HG03175 (cell line): ENCODE results near the gene MS4A18.
"Not testable (repeated sequence)": the region's sequence is repeated elsewhere in the genome, so short reads cannot be mapped to it uniquely, and the experiment has no call there.

ENCODE experiments used
- ATAC-seq: cut with Tn5 transposase; IDR thresholded peaks from one replicate; pipeline ENCODE4 v1.9.1; 2021; ENCODE audit warnings: mild to moderate bottlenecking, moderate library complexity; ENCODE audit not compliant: unreplicated experiment

MS4A18 gene

DNA sequence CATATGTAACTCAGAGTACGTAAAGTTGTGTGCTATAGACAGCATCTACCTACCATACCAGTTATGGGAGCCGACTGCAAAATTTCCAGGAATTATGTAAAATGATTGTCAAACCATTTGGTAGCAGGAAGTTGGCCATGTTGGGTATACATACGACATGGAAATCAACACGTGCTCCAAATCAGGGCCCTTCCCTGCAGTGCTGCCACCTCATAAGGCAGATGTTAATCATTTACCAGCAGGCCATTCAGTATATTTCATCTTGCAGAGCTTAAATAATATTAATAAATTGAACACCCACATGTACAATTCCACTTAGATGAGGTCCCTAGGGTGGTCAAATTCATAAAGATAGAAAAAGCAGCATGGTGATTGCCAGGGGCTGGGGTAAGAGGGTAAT lies 9.8 kb downstream of the MS4A18 start:
- ATAC-seq = no peak

DNA sequence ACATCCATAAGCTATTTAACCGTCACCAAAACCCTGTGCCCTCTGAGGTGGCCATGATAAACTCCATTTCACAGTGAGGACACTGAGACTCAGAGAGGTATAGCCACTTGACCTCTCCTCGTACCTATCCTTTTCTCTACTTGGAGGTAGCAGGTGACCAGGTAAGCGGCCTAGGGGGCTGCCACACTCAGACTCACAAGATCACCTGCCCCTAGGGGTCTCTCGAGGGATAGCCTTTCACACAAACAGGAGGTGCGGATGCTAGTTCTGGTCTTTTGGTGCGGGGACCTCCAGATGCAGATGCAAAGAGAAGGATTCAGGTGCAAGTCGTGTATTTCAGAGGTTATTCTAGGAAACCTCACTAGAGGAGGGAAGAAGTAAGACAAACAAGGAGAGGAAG lies 14.6 kb downstream of the MS4A18 start:
- ATAC-seq = no peak

DNA sequence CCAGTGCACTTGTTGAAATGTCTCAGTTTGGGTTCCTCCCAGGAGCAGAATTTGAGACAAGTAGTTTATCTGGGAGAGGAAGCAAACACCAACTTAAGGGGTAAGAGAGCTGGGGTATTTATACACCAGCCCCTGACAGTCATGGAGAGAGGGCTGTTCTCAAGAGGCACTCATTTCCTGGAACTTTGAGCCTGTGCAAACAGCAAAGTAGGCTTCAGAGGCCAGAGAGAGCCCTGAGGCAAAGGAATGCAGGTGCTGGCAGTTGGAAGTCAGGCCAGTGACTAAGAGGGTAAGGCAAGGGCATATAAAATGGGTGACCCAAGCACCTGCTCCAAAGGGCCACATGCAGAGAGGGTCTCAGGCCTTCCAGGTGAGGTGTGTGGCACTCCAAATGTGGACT lies 16.1 kb downstream of the MS4A18 start:
- no peak for ATAC-seq

DNA sequence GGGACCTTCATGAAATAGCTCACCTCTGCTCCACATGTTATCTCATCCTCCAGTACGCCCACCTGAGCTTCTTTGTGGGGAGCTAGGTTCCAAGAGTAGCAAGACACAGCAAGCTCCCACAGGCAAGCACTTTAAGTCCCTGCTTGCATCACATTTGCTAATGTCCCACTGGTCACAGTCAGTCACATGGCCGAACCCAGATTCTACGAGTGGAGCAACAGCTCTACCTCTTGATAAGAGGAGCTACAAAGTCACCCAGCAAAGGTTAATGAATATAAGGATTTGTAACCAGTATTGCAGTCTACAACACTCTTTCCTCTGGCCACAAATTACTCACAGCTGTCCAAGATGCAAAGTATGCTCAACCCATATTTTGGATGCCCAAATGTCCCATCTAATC lies 16.9 kb downstream of the MS4A18 start:
- ATAC-seq = no peak

DNA sequence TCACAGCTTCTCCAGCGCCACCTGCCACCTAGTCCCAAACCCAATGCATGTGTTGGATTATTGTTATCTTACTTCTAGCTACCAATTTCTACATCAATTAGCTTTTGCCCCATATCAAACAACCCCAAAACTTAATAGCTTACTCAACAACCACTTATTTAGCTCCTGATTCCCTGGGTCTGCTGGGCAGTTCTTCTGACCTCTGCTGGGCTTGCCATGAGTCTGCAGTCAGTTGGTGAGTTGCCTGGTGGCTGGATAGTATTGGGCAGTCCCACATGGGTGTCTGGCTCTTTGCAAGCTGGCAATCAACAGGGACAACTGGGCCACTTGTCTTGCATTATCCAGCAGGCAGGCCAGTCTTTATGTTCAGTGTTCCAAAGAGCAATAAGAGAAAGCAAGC lies 18.5 kb downstream of the MS4A18 start:
- no peak for ATAC-seq

DNA sequence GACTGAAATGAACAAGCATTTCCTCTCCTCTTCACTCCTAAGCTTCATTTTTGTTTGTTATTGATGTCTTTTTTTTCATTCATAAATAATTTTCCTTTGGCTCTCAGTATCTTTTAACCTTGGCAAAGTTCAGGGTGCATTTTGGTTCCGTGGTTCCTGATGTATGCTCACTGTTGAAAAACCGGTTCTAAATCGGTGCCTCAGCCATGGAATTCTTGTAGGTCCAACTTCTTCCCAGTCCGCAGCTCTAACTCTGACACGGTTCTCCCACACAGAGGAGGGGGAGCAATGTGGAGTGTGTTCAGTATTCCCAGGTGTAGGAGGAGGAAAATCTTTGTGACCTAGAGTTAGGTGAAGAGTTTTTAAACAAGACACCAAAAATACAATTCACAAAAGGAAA lies 19.6 kb downstream of the MS4A18 start:
- ATAC-seq = no peak

DNA sequence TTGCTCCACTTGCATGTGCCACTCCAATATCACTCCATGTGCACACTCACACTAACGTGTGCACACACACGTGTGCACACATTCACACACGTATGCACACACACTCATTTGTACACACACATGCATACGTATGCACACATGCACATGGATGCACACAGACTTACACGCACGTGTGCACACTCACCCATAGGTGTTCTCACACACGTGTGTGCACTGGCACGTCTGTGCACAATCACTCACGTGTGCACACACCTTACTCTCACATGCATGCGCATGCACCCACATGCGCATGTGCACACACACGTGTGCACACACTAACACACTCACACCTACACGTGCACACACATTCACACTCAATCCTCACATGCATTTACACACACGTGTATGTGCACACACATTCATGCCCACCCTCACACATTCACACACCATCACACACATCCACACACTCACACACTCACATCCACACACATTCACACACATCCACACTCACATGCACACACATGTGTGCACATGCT lies 22.9 kb downstream of the MS4A18 start:
- no peak for ATAC-seq

DNA sequence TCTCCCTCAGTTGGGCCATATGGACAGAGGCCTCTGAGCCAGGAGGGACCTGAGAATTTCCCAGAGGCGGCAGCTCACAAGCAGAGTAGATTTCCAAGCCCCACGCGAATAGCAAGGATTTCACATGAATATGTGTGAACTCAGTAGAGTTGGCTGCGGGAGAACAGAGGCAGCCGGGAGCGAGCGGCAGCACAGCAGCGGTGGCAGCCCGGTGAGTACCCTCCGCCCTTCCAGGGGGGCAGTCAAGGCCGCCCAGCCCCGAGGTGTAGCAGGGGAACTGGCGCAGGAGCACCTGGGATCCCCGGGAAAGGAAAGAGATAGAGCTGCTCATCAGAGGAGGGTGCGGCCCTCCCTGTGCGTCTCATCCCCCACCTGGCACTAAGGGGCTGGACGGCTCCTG lies 23.7 kb downstream of the MS4A18 start:
- ATAC-seq = no peak

DNA sequence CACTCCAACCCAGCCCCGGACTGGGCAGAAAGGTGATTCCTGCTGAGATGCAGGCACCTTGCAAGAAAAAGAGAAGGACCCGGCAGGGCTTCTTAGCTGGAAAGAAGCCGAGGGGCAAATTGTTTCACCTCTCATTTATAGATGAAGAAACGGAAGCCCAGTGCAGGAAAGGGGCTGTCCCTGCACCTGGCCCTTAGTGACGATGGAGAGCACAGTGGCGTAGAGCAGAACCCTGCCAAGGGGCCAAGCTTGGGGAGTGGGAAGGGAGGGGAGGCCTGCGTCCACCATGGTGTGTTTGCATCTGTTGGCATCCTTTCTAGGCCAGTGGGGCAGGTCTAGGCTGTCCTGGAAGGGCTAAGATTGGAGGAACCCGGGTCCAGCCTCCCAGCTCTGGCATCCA lies 24.3 kb downstream of the MS4A18 start:
- no peak for ATAC-seq

DNA sequence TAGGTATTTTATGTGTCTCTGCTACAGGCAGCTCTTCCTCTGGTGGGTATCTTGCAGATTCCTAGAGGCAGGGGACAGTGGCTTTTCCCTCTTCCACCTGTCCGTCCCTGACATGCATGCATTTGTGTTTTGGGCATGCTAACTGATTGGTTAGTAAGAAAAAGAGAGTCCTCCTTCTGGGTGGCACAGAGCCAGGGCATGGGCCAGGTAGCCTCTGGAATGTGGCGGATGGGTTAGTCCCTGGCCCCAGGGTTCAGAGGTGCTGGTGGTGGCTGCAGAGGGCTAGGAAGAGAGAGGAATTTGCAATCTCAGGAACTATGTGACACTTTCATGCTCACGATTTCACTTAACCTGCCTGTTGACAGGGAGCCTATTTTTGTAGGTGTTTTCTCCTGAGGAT lies 26.4 kb downstream of the MS4A18 start:
- no peak for ATAC-seq

DNA sequence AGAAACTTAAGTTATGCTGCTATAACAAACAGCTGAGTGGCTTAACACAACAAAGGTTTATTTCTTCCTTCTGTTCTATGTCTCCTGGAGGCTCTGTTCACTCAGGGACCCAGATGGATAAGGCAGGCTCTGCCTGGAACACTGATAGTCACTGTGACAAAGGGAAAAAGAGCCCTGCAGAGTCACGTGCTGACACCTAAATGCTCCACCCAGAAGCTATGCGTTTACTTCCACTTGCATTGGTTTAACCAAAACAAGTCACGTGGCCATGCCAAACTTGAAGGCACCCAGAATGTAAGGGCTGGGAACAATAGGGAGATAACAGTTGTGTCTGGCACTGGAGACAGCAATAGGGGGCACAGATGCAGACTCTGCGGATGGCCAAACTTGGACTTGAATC lies 28.8 kb downstream of the MS4A18 start:
- no peak for ATAC-seq

DNA sequence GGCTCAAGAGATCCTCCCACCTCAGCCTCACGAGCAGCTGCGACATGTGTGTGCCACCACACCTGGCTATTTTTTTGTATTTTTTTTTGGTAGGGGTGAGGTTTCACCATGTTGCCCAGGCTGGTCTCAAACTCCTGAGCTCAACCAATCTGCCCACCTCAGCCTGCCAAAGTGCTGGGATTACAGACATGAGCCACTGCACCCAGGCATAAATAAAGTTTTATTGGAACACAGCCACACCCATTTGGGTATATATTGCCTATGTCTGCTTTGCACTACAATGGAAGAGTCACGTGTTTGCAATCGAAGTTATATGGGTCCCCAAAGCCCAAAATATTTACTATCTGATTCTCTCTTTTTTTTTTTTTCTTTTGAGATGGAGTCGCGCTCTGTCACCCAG lies 30.4 kb downstream of the MS4A18 start:
- ATAC-seq = no peak

DNA sequence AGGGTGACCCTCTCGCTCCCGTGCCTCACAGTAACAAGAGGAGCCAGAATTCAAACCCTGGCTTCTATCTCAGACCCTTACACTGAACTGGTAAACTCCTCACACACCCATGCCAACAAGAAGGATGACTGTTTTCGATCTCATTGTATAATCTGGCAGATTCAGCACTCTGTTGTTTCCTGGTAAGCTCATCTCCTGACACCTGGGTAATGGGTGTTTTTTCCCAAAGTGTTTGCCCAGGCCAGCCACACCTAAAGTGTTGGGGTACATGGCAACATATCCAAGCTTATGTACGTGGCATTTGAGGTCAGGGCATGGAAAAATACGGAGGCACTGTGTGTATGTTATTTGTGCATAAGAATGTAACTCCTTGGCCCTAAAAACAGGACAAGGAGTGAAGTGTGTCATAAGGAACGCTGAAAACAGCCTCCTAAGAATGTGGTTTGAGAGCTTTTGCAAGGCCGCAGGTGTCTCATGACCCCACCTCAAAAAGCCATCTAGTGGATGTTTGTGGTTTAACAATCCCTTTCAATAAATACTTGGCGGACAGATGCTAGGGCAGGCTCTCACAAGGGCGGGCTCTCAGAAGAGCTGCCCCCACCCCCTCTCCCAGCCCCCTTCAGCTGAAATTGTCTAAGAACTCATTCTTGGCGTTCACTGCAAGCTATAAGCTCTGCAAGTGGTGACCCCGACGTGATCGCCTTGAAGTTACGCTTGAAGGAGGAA lies 31.9 kb downstream of the MS4A18 start, which contains the start of gene MS4A15:
MS4A15 (plus strand) TSS at position 561 of the 726 bp plus-strand sequence. CDS start 6,867 bp downstream, outside the sequence.
- ATAC-seq = no peak

DNA sequence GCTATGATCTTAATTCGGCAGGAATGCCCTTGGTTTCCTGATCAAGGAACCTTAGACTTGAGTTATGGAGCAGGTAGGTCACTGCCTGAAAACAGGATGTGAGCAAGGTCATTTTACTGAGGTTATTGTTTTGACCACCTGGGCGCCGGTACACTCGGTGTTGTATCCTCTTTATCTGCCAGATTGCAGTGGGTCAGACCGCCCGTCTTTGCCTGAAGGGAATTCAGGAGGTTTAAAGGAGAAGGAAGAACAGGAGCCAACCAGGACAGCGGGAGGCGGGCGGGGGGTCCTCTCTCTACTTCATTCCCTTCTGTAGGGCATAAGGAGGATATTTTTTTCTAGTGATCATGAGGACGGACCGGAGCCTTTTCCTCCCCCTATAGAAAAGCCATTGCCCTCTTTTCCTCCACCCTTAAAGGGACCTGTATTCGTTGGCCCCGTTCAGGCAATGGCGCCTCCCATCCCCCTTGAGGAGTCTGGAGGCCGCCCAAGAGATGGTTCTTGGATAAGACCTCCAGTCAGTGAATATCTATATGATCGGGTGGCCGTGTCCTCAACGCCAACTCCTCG lies 32.8 kb downstream of the MS4A18 start:
- ATAC-seq = no peak

DNA sequence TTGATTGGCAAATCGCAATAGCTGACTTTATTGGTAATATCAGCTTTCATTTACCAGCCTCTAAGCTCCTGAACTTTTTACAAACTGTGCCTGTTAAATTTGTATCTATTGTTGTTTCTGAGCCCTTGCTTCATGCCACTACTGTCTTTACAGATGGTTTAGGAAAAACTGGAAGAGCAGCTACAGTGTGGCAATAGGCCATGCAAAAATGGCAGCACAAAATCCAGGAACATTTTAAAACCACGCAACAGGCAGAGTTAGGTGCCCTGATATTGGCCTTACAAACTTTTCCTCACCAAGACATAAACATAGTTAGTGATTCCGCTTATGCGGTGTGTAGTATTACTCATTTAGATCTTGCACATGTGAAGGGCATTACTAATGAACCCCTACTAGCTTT lies 34.2 kb downstream of the MS4A18 start:
- not testable (repeated sequence) for ATAC-seq

DNA sequence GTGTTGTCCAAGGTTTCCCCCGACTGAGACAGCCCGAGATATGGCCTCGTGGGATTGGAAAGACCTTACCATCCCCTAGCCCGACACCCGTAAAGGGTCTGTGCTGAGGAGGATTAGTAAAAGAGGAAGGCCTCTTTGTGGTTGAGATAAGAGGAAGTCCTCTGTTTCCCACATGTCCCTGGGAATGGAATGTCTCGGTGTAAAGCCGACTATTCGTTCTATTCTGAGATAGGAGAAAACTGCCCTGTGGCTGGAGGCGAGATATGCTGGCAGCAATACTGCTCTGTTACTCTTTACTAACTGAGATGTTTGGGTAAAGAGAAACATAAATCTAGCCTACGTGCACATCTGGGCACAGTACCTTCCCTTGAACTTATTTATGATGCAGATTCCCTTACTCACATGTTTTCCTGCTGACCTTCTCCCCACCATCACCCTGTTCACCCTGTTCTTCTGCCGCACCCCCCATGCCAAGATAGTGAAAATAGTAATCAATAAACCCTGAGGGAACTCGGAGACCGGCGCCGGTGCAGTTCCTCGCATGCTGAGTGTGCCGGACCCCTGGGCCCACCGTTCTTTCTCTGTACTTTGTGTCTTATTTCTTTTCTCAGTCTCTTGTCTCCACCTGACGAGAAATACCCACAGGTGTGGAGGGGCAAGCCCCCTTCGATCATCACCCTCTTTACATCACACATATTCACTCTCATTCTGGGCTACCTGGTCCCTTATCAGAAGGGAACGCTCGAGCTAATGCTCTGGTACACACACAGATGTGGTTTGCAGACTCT lies 35.1 kb downstream of the MS4A18 start:
- not testable (repeated sequence) for ATAC-seq

DNA sequence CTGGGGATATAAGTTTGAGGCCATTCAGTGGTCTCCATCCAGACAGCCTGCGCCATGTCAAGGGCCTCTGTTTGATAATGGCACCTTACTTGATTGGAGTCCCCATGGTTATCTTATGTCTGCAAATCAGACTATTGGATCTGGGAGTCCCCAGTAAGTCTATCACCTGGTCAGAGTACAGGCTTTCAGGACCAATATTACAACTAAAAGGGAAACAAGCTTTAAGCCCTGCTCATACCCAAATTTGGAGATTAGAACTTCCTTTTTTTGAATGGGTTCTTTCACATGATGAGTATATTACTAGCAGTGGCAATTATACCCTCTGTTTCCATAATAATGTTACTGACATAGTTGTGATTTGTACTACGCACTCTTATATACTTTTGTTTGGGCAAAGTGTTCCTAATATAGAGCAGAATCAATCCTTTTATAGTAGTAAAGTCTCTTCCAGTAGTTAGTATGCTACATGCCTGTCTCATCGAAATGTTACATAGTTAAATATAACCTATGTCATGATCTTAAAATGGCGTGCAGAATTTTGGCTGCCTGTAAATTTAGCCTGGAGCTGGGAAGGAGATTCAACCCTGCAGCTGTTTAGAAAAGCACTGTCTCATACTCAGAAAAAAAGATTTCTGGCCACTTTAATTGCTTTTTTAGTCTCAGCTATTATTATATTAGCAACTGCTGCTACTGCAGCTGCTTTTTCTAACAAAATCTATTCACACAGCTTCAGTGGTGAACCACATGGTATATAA lies 37.1 kb downstream of the MS4A18 start:
- peak; percentile 35 for ATAC-seq

DNA sequence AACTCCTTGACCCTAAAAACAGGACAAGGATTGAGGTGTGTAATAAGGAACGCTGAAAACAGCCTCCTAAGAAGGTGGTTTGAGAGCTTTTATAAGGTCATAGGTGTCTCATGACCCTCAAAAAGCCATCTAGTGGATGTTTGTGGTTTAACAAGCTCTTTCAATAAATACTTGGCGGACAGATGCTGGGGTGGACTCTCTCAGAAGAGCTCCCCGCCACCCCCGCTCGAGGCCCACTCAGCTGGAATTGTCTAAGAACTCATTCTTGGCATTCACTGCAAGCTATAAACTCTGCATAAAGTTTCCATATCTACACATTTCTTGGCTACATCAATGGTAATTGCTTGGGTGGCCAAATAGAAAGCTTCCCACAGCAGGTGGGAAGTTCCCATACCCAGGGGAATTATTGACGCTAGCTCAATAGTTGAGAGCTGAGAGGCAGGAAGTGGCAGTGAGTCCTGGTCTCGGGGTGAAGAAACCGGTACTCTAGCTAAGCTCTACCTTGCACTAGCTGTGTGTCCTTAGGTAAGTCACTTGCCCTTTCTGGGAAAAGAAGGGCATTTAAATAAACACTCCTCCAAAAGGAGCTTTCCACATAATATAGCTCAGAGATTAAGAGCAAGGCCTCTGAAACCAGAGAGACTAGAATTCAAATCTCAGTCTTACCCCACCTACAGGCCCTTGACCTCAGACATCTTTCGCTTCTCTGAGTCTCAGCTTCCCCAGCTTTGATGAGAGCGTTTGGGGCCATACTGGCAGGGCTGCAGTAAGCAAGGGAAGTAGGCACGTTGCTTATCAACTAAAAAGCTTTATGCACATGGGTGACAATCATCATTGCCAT lies 38.6 kb downstream of the MS4A18 start:
- ATAC-seq = peak; percentile 65

DNA sequence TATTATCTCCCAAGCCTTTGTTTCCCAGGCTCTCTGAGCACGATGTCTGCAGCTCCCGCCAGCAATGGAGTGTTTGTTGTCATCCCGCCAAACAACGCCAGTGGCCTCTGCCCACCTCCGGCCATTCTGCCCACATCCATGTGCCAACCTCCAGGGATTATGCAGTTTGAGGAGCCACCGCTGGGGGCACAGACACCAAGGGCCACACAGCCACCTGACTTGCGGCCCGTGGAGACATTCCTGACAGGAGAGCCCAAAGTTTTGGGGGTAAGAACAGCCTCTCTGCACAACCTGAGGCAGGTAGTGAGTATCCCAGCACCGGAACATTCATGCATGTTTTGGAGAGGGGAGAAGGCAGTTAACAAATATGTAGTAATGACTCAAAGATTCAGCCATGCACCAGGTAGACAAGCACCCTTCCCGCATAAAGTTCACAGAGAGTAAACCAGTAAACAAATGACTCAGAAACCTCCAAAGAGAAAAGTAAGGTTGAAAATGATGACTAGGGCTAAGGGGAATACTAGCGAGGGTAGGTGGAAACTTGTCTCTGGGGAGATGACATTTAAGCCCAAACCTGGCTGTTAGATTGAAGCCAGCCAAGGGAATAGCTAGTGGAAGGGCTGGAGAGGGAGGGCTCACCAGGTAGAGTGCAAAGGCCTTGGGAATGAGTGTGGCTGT lies 39.3 kb downstream of the MS4A18 start:
- ATAC-seq = no peak

DNA sequence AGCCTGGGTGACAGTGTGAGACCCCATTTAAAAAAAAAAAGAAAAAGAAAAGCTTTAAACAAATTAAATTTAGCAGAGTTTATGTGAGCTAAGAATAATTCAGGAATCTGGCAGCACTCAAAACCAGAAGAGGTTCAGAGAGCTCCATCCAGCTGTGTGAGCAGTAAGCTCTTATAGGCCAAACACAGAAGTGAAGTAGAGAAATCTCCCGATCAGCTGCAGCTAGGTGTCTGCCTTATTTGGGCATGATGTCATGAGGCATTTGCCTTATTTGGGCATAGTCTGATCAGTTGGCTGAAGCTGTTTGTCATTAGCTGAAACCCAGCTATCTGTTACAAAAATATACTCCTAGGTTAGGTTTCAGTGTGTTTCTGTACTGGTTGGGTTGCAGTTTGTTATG lies 40.4 kb downstream of the MS4A18 start:
- ATAC-seq = peak; percentile 41
